Prostate gland (tissue), 2 donors: ENCODE results near the gene TTBK2. TPM values are rescaled to one million over a fixed set of nuclear protein-coding genes. Genes with fewer than 3 reads are reported as not detected.

ENCODE experiments used
- DNase-seq: peaks from one replicate; pipeline ENCODE4 v3.0.0-alpha.2; 2019; ENCODE audit warnings: low spot score
- H3K27ac ChIP-seq, 2 donors: fragments of 200-600 bp; sonication (generic); 2 replicates each; pipeline ENCODE4 v1.5.1; 2017 to 2019
- H3K27me3 ChIP-seq: fragments of 200-600 bp; sonication (generic); replicated peaks from 2 replicates; pipeline ENCODE4 v1.5.1; 2019; ENCODE audit not compliant: insufficient read depth
- H3K36me3 ChIP-seq, 2 donors: fragments of 200-600 bp; sonication (generic); 1 replicate in 1 of 2; 2 replicates in 1 of 2; pipeline versions ENCODE4 v1.5.1 to v1.8.1; 2017 to 2019
- H3K4me1 ChIP-seq: fragments of 200-600 bp; sonication (generic); replicated peaks from 2 replicates; pipeline ENCODE4 v1.5.1; 2019
- H3K4me3 ChIP-seq, 2 donors: fragments of 200-600 bp; sonication (generic); 2 replicates each; pipeline ENCODE4 v1.5.1; 2017 to 2019
- H3K9me3 ChIP-seq: fragments of 200-600 bp; sonication (generic); 2 replicates; pipeline ENCODE4 v1.5.1; 2017
- CTCF ChIP-seq, 4 experiments: fragments of 200-600 bp in 2 of 4; fragments of 450-650 bp in 2 of 4; sonication (generic) in 2 of 4; IDR thresholded peaks; 1 replicate in 3 of 4; 2 replicates in 1 of 4; pipeline ENCODE4 v1.5.1; 2016 to 2019; ENCODE audit warnings: antibody characterized with exemption in 4 of 4, mild to moderate bottlenecking in 2 of 4, moderate library complexity in 2 of 4
- POLR2A ChIP-seq: fragments of 450-650 bp; IDR thresholded peaks from one replicate; pipeline ENCODE4 v1.6.1; 2016; ENCODE audit warnings: antibody characterized with exemption, mild to moderate bottlenecking
- POLR2AphosphoS5 ChIP-seq: sonication (generic); formaldehyde crosslinking; IDR thresholded peaks from one replicate; pipeline ENCODE4 v1.6.1; 2017; ENCODE audit warnings: antibody characterized with exemption
- WGBS: methylation state at CpG from one replicate; pipeline ENCODE4 v1.1.5; 2018; 5-methylcytosine and 5-hydroxymethylcytosine counted together
- intact Hi-C: fragments of 100-400 bp; cut with DNase I; formaldehyde crosslinking; loops from one replicate; pipeline ENCODE4 v1.14.2; 2022
- total RNA-seq, 2 donors: library from RNA; depleted of rRNA; stranded (reverse); fragments of >200 nt; gene quantifications; one replicate each; pipeline ENCODE4 v1.1.0, GENCODE V29; 2016

The TTBK2 gene
- total RNA-seq, 2 donors from 2014 or later = 20.4 to 30.3 TPM

- Histone ChIP-seq H3K4me3 (no peak overlapping the region), H3K27ac (no peak overlapping the region), H3K36me3 (no peaks in the 10 kb centered on the region), H3K9me3 (no peaks in the 10 kb centered on the region), H3K4me1 (no peaks in the 10 kb centered on the region), H3K27me3 (no peaks in the 10 kb centered on the region)
- DNase-seq = no peak
- no peak for TF ChIP-seq CTCF (IDR thresholded peaks at IDR 0.05)
- no peak for TF ChIP-seq POLR2A
- no peak for TF ChIP-seq POLR2AphosphoS5
- WGBS = 90% methylated on average over 1 of the region's 1 CpG
- intact Hi-C loops = no loop called here
Observed at GRCh38 chr15:42940527-42940926, 19.9 kb upstream of the TTBK2 start.

GRCh38 chr15:42939841-42940240, 19.3 kb upstream of the TTBK2 start:
- no peaks in the 10 kb centered on the region for H3K4me1 ChIP-seq
- H3K9me3 ChIP-seq = no peaks in the 10 kb centered on the region
- TF ChIP-seq POLR2AphosphoS5 = no peak
- TF ChIP-seq CTCF (IDR thresholded peaks at IDR 0.05) = no peak
- no peak for TF ChIP-seq POLR2A
- no peaks in the 10 kb centered on the region for H3K27me3 ChIP-seq
- no peaks in the 10 kb centered on the region for H3K36me3 ChIP-seq
- H3K27ac ChIP-seq = no peak overlapping the region
- 92% methylated on average over 8 of the region's 8 CpGs for WGBS
- intact Hi-C loops = no loop called here
- no peak for DNase-seq
- H3K4me3 ChIP-seq = no peak overlapping the region

- TF ChIP-seq CTCF (IDR thresholded peaks at IDR 0.05) (no peak), POLR2AphosphoS5 (no peak), POLR2A (no peak)
- Histone ChIP-seq H3K36me3 (no peaks in the 10 kb centered on the region), H3K4me3 (no peak overlapping the region), H3K27me3 (no peaks in the 10 kb centered on the region), H3K9me3 (no peaks in the 10 kb centered on the region), H3K27ac (no peak overlapping the region), H3K4me1 (no peaks in the 10 kb centered on the region)
- no peak for DNase-seq
- intact Hi-C loops = no loop called here
Observed at GRCh38 chr15:42937143-42937542, 16.6 kb upstream of the TTBK2 start.

- no peak for DNase-seq
- H3K4me1 ChIP-seq = no peaks in the 10 kb centered on the region
- WGBS = 72% methylated on average over 7 of the region's 7 CpGs
- H3K9me3 ChIP-seq = no peaks in the 10 kb centered on the region
- no peaks in the 10 kb centered on the region for H3K36me3 ChIP-seq
- no peak overlapping the region for H3K27ac ChIP-seq
- no peak overlapping the region for H3K4me3 ChIP-seq
- intact Hi-C loops = no loop called here
- H3K27me3 ChIP-seq = no peaks in the 10 kb centered on the region
- TF ChIP-seq POLR2AphosphoS5 = no peak
- no peak for TF ChIP-seq POLR2A
- no peak for TF ChIP-seq CTCF (IDR thresholded peaks at IDR 0.05)
Observed at GRCh38 chr15:42933886-42934667, 13.5 kb upstream of the TTBK2 start.

GRCh38 chr15:42932833-42933515, 12.4 kb upstream of the TTBK2 start:
- Histone ChIP-seq H3K27me3 (no peaks in the 10 kb centered on the region), H3K4me1 (no peaks in the 10 kb centered on the region), H3K36me3 (no peaks in the 10 kb centered on the region), H3K27ac (no peak overlapping the region), H3K4me3 (no peak overlapping the region), H3K9me3 (no peaks in the 10 kb centered on the region)
- no peak for DNase-seq
- WGBS = 93% methylated on average over 2 of the region's 2 CpGs
- intact Hi-C loops = no loop called here
- TF ChIP-seq POLR2AphosphoS5 = no peak
- TF ChIP-seq POLR2A = no peak
- no peak for TF ChIP-seq CTCF (IDR thresholded peaks at IDR 0.05)
